Endothelial cell of umbilical vein (primary cell): ENCODE data around the gene SLC23A1. TPM values are rescaled to one million over a fixed set of nuclear protein-coding genes. Genes with fewer than 3 reads are reported as not detected.

Source experiments
- BruUV-seq: library from RNA; stranded (reverse); fragments of 400-500 nt; replicated peaks from 2 replicates; lab custom pipeline; 2021; lab: Mats Ljungman, UMichigan
- CTCF ChIA-PET: fragments of 300-600, 350-600 bp; sonication (Branson Sonifier 250); formaldehyde crosslinking; loops from one replicate; lab custom pipeline; 2021; ENCODE audit warnings: antibody characterized with exemption, inconsistent platforms; lab: Charles Lee
- POLR2A ChIA-PET: fragments of 300-600, 350-600 bp; sonication (Branson Sonifier 250); formaldehyde crosslinking; loops from one replicate; lab custom pipeline; 2021; ENCODE audit warnings: antibody characterized with exemption, inconsistent platforms; lab: Charles Lee
- DNase-seq: peaks from one replicate; pipeline ENCODE4 v3.0.0-alpha.2; 2011; ENCODE audit warnings: low read depth, low spot score
- FAIRE-seq: peaks from 2 replicates; lab custom pipeline; 2011; peaks lifted over from hg19 to GRCh38; lab: Jason Lieb, UNC
- H2AFZ ChIP-seq: 2 replicates; pipeline ENCODE4 v1.6.0; 2012; ENCODE audit warnings: low read depth, low read length, control low read depth, inconsistent platforms
- H3K27ac ChIP-seq: 2 replicates; pipeline ENCODE4 v1.5.1; 2011; ENCODE audit warnings: low read depth, mild to moderate bottlenecking, control low read depth, low read length, moderate library complexity; ENCODE audit not compliant: insufficient read depth
- H3K27me3 ChIP-seq, 2 experiments: 2 replicates each; pipeline versions ENCODE4 v1.6.0 to v1.6.1; 2011; ENCODE audit warnings: low read length in 2 of 2, mixed read lengths in 1 of 2; ENCODE audit not compliant: control insufficient read depth in 2 of 2, insufficient read depth in 2 of 2
- H3K36me3 ChIP-seq, 2 experiments: 2 replicates in 1 of 2; 3 replicates in 1 of 2; pipeline ENCODE4 v1.5.1; 2011; ENCODE audit warnings: low read length in 2 of 2, mild to moderate bottlenecking in 1 of 2, moderate library complexity in 1 of 2; ENCODE audit not compliant: control insufficient read depth in 2 of 2, insufficient read depth in 2 of 2; ENCODE audit errors: extremely low read depth in 1 of 2
- H3K4me1 ChIP-seq: 3 replicates; pipeline ENCODE4 v1.5.1; 2011; ENCODE audit warnings: mild to moderate bottlenecking, low read length; ENCODE audit not compliant: control insufficient read depth, insufficient read depth; ENCODE audit errors: extremely low read depth
- H3K4me2 ChIP-seq: 2 replicates; pipeline ENCODE4 v1.6.1; 2011; ENCODE audit warnings: low read length, control low read depth, mixed read lengths; ENCODE audit not compliant: insufficient read depth
- H3K4me3 ChIP-seq, 3 experiments: fragments of 200-600 bp in 1 of 3; sonication (generic), shearing (Covaris generic) in 1 of 3; replicated peaks in 1 of 3; 2 replicates each; pipeline ENCODE4 v1.5.1; 2011 to 2016; ENCODE audit warnings: control low read depth in 3 of 3, low read length in 3 of 3, mild to moderate bottlenecking in 2 of 3, inconsistent platforms in 1 of 3, low read depth in 1 of 3, moderate library complexity in 1 of 3; ENCODE audit not compliant: insufficient read depth in 1 of 3
- H3K79me2 ChIP-seq: 2 replicates; pipeline ENCODE4 v1.6.0; 2012; ENCODE audit warnings: low read length, inconsistent platforms; ENCODE audit not compliant: control insufficient read depth, insufficient read depth
- H3K9ac ChIP-seq: replicated peaks from 2 replicates; pipeline ENCODE3; 2011; ENCODE audit warnings: low read length, control low read depth; ENCODE audit not compliant: insufficient read depth; ENCODE audit errors: extremely low read depth
- H3K9me1 ChIP-seq: replicated peaks from 3 replicates; pipeline ENCODE4 v1.6.0; 2011; ENCODE audit warnings: mild to moderate bottlenecking, low read length; ENCODE audit not compliant: control insufficient read depth, insufficient read depth; ENCODE audit errors: extremely low read depth
- H3K9me3 ChIP-seq: replicated peaks from 2 replicates; pipeline ENCODE4 v1.5.1; 2012; ENCODE audit warnings: low read length, inconsistent platforms; ENCODE audit not compliant: control insufficient read depth, insufficient read depth
- H4K20me1 ChIP-seq: replicated peaks from 2 replicates; pipeline ENCODE3; 2011; ENCODE audit warnings: mild to moderate bottlenecking, low read length; ENCODE audit not compliant: control insufficient read depth, insufficient read depth; ENCODE audit errors: extremely low read depth
- FOS ChIP-seq: IDR thresholded peaks from 2 replicates; pipeline ENCODE4 v1.6.1; 2011; ENCODE audit warnings: mild to moderate bottlenecking, low read length, moderate library complexity, borderline replicate concordance; ENCODE audit not compliant: insufficient read depth
- GATA2 ChIP-seq: IDR thresholded peaks from 2 replicates; pipeline ENCODE4 v1.7.0; 2011; ENCODE audit warnings: low read depth, mild to moderate bottlenecking, moderate library complexity, mixed read lengths, low read length; ENCODE audit not compliant: insufficient read length, insufficient read depth
- JUN ChIP-seq: IDR thresholded peaks from 2 replicates; pipeline ENCODE4 v1.6.1; 2011; ENCODE audit warnings: borderline replicate concordance, low read depth; ENCODE audit not compliant: insufficient read length, insufficient read depth
- POLR2A ChIP-seq: IDR thresholded peaks from 2 replicates; pipeline ENCODE4 v1.6.1; 2012; ENCODE audit warnings: low read depth, mild to moderate bottlenecking, control low read depth, low read length
- POLR2AphosphoS5 ChIP-seq: IDR thresholded peaks from 2 replicates; pipeline ENCODE4 v1.6.1; 2012; ENCODE audit warnings: low read depth, mild to moderate bottlenecking, control low read depth, low read length, moderate library complexity; ENCODE audit not compliant: insufficient read depth
- dilution Hi-C: fragments of 300-500 bp; cut with MboI; formaldehyde crosslinking; loops from one replicate; pipeline ENCODE4 v1.15.0; 2019; ENCODE audit warnings: low sequenced_read_pairs; ENCODE audit not compliant: extremely low pct_ligation_motif_present
- intact Hi-C: fragments of 100-400 bp; cut with micrococcal nuclease; formaldehyde crosslinking; loops from one replicate; pipeline ENCODE4 v1.10.0; 2022
- polyA plus RNA-seq, 4 experiments: library from polyadenylated mRNA; depleted of rRNA in 3 of 4; stranded (reverse) in 3 of 4; unstranded in 1 of 4; fragments of >200 nt; gene quantifications; 2 replicates each; pipeline versions ENCODE4 v1.2.1 to v1.2.3, GENCODE V29; 2011 to 2012; ENCODE audit warnings: missing spikeins in 1 of 4
- total RNA-seq: library from RNA; stranded (reverse); gene quantifications from 2 replicates; pipeline ENCODE4 v1.2.3, GENCODE V29; 2021
- TF ChIP-seq, protein P1 (sequence below): IDR thresholded peaks from 2 replicates; pipeline ENCODE4 v1.6.1; 2011; ENCODE audit not compliant: insufficient read depth, insufficient read length
- TF ChIP-seq, protein P2 (sequence below), 2 donors: IDR thresholded peaks; 1 replicate in 1 of 2; 2 replicates in 1 of 2; pipeline ENCODE4 v1.5.1; 2011; ENCODE audit warnings: low read length in 2 of 2, mild to moderate bottlenecking in 2 of 2, moderate library complexity in 2 of 2, control low read depth in 1 of 2, inconsistent platforms in 1 of 2, low read depth in 1 of 2; ENCODE audit not compliant: insufficient read depth in 1 of 2; ENCODE audit errors: extremely low read depth in 1 of 2

The SLC23A1 gene
- total and polyA plus RNA-seq, 2 donors (not counting 3 experiments of a cell fraction or from before 2014, with no cell fraction given) = not detected

DNA sequence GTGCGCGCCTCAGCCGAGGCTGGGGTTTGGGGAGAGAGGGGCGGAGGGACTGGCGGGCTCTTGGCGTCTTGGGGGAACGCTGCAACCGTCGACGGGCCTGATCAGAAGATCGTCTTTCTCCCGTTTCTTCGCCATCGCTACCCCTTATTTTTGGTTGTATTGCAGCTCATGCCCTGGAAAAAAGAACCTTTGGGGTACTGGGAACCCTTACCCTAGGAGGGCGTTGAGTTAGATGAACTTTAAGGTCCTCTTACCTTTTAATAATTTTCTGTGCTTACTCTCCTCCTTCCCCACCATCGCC is 40.7 kb downstream of the SLC23A1 start:
- no peaks in the 10 kb centered on the region for H3K36me3 ChIP-seq
- no peaks in the 10 kb centered on the region for H3K27me3 ChIP-seq
- TF ChIP-seq POLR2A (no peak), POLR2AphosphoS5 (peak; percentile 4)
- intact Hi-C loops (loop anchor here (1.0 kb wide), 2 partner anchors 49 to 51 kb away; partner anchors contain the start of gene MATR3), dilution Hi-C loops (no loop called here)
- ChIA-PET CTCF (interaction anchor here (0.8 to 2.0 kb wide), 9 partner anchors 10 to 552 kb away, joined by 3 to 12 read pairs (median 5); partner anchors contain the start of gene MATR3), POLR2A (interaction anchor here (0.6 to 2.6 kb wide), 10 partner anchors 9 to 767 kb away, joined by 3 to 17 read pairs (median 3); partner anchors contain the start of genes HSPA9, MATR3 and SPATA24)
- H3K9me3 ChIP-seq = no peaks in the 10 kb centered on the region
- no peaks in the 10 kb centered on the region for H4K20me1 ChIP-seq
- H3K9me1 ChIP-seq = no peaks in the 10 kb centered on the region
- no peak for FAIRE-seq
- no TSS peak for BruUV-seq
- H3K4me3 ChIP-seq = peak overlapping the region; percentile 80 to 98 (median 91)
- H3K4me2 ChIP-seq = peak overlapping the region; percentile 76
- no peak for DNase-seq
- H3K9ac ChIP-seq = peak overlapping the region; percentile 98
- H3K27ac ChIP-seq = peak overlapping the region; percentile 95
- H3K79me2 ChIP-seq = peaks cover 47% of the 10 kb centered on the region
- no peak overlapping the region for H2AFZ ChIP-seq
- H3K4me1 ChIP-seq = peaks cover 7% of the 10 kb centered on the region

DNA sequence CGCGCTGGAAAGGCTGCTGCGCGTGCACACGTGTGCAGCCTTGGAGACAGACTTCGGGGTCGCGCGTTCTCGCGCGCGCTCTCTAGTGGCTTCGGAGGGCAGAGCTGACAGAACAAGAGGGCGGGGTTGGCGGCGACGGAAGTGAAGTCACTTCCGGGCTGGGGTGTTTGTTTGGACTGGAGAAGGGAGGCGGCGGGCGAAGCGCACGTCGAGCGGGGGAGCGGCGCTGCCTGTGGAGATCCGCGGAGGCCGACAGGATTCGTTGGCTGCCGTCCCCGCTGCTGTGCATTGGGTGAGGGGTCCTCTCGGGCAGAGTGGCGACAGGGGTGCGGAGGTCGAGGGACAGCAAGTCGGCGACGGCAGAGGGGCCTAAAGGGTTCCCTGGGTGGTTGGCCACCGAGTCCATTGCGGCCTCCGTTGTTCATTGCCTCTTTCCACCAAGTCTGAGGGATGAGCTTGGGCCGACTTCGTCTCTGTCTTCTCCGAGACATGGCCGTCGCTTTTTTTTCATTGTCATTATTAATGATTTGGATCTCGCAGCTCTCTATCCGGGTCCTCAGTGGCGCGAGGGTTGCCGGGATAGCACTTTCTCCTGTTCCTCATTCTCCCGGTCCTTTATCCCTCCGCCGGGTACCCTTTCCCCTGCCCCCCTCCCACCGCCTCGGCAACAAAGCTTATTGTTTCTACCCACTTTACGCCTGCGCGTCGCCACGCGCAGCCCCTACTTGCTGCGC is 41.2 kb downstream of the SLC23A1 start, which contains the start of gene PAIP2:
PAIP2 (plus strand) TSS at position 166 of the 734 bp plus-strand sequence. CDS start 21,931 bp downstream, outside the sequence.
- dilution Hi-C loops (no loop called here), intact Hi-C loops (loop anchor here (1.0 kb wide), 2 partner anchors 49 to 51 kb away; partner anchors contain the start of gene MATR3)
- DNase-seq (peak; percentile 98), FAIRE-seq (peak; percentile 93)
- Histone ChIP-seq H2AFZ (peak within 1 kb of the TSS; percentile 52), H3K4me2 (peak within 1 kb of the TSS; percentile 88), H3K9me1 (no peaks in the 10 kb centered on the region), H3K4me1 (peaks cover 7% of the 10 kb centered on the region), H4K20me1 (no peaks in the 10 kb centered on the region), H3K79me2 (peaks cover 44% of the 10 kb centered on the region), H3K27me3 (no peaks in the 10 kb centered on the region), H3K27ac (peak within 1 kb of the TSS; percentile 95), H3K4me3 (peak within 1 kb of the TSS; percentile 80 to 98 (median 91)), H3K9me3 (no peaks in the 10 kb centered on the region), H3K36me3 (no peaks in the 10 kb centered on the region), H3K9ac (peak within 1 kb of the TSS; percentile 98)
- ChIA-PET POLR2A (interaction anchor here (0.6 to 2.6 kb wide), 10 partner anchors 9 to 766 kb away, joined by 3 to 17 read pairs (median 3); partner anchors contain the start of genes HSPA9, MATR3 and SPATA24), CTCF (interaction anchor here (0.7 to 2.0 kb wide), 11 partner anchors 9 to 762 kb away, joined by 3 to 12 read pairs (median 4); partner anchors contain the start of gene MATR3)
- BruUV-seq = TSS peak; percentile 91
- TF ChIP-seq, protein P1, sequence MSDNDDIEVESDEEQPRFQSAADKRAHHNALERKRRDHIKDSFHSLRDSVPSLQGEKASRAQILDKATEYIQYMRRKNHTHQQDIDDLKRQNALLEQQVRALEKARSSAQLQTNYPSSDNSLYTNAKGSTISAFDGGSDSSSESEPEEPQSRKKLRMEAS = peak; percentile 90
- TF ChIP-seq GATA2 (no peak), POLR2AphosphoS5 (peak; percentile 95), JUN (no peak), FOS (peak; percentile 16), POLR2A (peak; percentile 91)
- TF ChIP-seq, protein P2, sequence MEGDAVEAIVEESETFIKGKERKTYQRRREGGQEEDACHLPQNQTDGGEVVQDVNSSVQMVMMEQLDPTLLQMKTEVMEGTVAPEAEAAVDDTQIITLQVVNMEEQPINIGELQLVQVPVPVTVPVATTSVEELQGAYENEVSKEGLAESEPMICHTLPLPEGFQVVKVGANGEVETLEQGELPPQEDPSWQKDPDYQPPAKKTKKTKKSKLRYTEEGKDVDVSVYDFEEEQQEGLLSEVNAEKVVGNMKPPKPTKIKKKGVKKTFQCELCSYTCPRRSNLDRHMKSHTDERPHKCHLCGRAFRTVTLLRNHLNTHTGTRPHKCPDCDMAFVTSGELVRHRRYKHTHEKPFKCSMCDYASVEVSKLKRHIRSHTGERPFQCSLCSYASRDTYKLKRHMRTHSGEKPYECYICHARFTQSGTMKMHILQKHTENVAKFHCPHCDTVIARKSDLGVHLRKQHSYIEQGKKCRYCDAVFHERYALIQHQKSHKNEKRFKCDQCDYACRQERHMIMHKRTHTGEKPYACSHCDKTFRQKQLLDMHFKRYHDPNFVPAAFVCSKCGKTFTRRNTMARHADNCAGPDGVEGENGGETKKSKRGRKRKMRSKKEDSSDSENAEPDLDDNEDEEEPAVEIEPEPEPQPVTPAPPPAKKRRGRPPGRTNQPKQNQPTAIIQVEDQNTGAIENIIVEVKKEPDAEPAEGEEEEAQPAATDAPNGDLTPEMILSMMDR (IDR thresholded peaks at IDR 0.05; ENCODE audit: extremely low read depth in 1 of 2, insufficient read depth in 1 of 2, low read depth in 1 of 2, low read length in 2 of 2) = peak; percentile 77 to 86
